IPS DF 6.9 (cell line): ENCODE results near the gene KRT81.
"Not testable (repeated sequence)": the region's sequence is repeated elsewhere in the genome, so short reads cannot be mapped to it uniquely, and the experiment has no call there.

Experiments used
- DNase-seq: peaks from one replicate; pipeline ENCODE4 v3.0.0-alpha.2; 2013; ENCODE audit warnings: low read depth, low spot score
- H3K27ac ChIP-seq: one replicate; pipeline ENCODE4 v1.5.1; 2013; ENCODE audit warnings: low read length, control low read depth
- H3K27me3 ChIP-seq: 2 replicates; pipeline ENCODE4 v1.6.1; 2013; ENCODE audit warnings: mild to moderate bottlenecking, low read length; ENCODE audit not compliant: control insufficient read depth, insufficient read depth
- H3K36me3 ChIP-seq: 2 replicates; pipeline ENCODE4 v1.6.1; 2013; ENCODE audit warnings: low read length; ENCODE audit not compliant: control insufficient read depth, insufficient read depth
- H3K4me1 ChIP-seq: 2 replicates; pipeline ENCODE4 v1.6.1; 2013; ENCODE audit warnings: low read length; ENCODE audit not compliant: control insufficient read depth, insufficient read depth
- H3K4me3 ChIP-seq: 2 replicates; pipeline ENCODE4 v1.5.1; 2013; ENCODE audit warnings: mild to moderate bottlenecking, low read length
- H3K9me3 ChIP-seq: 2 replicates; pipeline ENCODE4 v1.6.1; 2013; ENCODE audit warnings: low read length, inconsistent platforms; ENCODE audit not compliant: control insufficient read depth, insufficient read depth
- WGBS: extraction: QIAGEN DNeasy Blood & Tissue Kit; methylation state at CpG from one replicate; pipeline ENCODE4 v1.1.7; 2013; ENCODE audit warnings: mixed read lengths, missing lambda C conversion rate; ENCODE audit not compliant: insufficient read length, insufficient coverage; 5-methylcytosine and 5-hydroxymethylcytosine counted together

The KRT81 gene

GRCh38 chr12:52317468-52318052 is 26.2 kb upstream of the KRT81 start:
- Histone ChIP-seq H3K4me3 (no peak overlapping the region), H3K27ac (no peak overlapping the region), H3K9me3 (no peaks in the 10 kb centered on the region), H3K27me3 (no peaks in the 10 kb centered on the region), H3K36me3 (no peaks in the 10 kb centered on the region), H3K4me1 (no peaks in the 10 kb centered on the region)
- no peak for DNase-seq
- WGBS: no CpG with 5 or more reads among the region's 12 CpGs

- H3K4me3 ChIP-seq: no peak overlapping the region
- no peaks in the 10 kb centered on the region for H3K4me1 ChIP-seq
- no CpG with 5 or more reads among the region's 11 CpGs for WGBS
Measured at GRCh38 chr12:52316701-52317100, 25.4 kb upstream of the KRT81 start.

GRCh38 chr12:52316290-52316689 is 25.0 kb upstream of the KRT81 start:
- no CpG with 5 or more reads among the region's 9 CpGs for WGBS
- H3K9me3 ChIP-seq: no peaks in the 10 kb centered on the region
- H3K27me3 ChIP-seq: no peaks in the 10 kb centered on the region
- H3K4me1 ChIP-seq: no peaks in the 10 kb centered on the region
- H3K4me3 ChIP-seq: no peak overlapping the region
- no peaks in the 10 kb centered on the region for H3K36me3 ChIP-seq
- no peak overlapping the region for H3K27ac ChIP-seq
- no peak for DNase-seq

More at GRCh38 chr12:52316701-52317100, 25.4 kb upstream of the KRT81 start:
- H3K9me3 ChIP-seq: no peaks in the 10 kb centered on the region
- no peak overlapping the region for H3K27ac ChIP-seq
- no peaks in the 10 kb centered on the region for H3K27me3 ChIP-seq
- DNase-seq: no peak
- no peaks in the 10 kb centered on the region for H3K36me3 ChIP-seq

GRCh38 chr12:52315721-52316120 is 24.4 kb upstream of the KRT81 start:
- not testable (repeated sequence) for H3K27ac ChIP-seq, H3K27me3 ChIP-seq, H3K9me3 ChIP-seq, DNase-seq, H3K4me3 ChIP-seq, H3K4me1 ChIP-seq, H3K36me3 ChIP-seq
- WGBS: no CpG with 5 or more reads among the region's 9 CpGs

- no peaks in the 10 kb centered on the region for H3K9me3 ChIP-seq
- no peaks in the 10 kb centered on the region for H3K36me3 ChIP-seq
- no peak overlapping the region for H3K27ac ChIP-seq
- no peak overlapping the region for H3K4me3 ChIP-seq
- WGBS: no CpG with 5 or more reads among the region's 13 CpGs
- peaks cover 2% of the 10 kb centered on the region; the same call in 1 of the 2 replicates for H3K27me3 ChIP-seq
- no peak for DNase-seq
- no peaks in the 10 kb centered on the region for H3K4me1 ChIP-seq
Measured at GRCh38 chr12:52314511-52314910, 23.2 kb upstream of the KRT81 start.

GRCh38 chr12:52313926-52314325 is 22.6 kb upstream of the KRT81 start:
- H3K36me3 ChIP-seq: no peaks in the 10 kb centered on the region
- H3K9me3 ChIP-seq: no peaks in the 10 kb centered on the region
- no peak overlapping the region for H3K4me3 ChIP-seq
- H3K27me3 ChIP-seq: peaks cover 7% of the 10 kb centered on the region
- no CpG with 5 or more reads among the region's 9 CpGs for WGBS
- DNase-seq: no peak
- no peak overlapping the region for H3K27ac ChIP-seq
- H3K4me1 ChIP-seq: no peaks in the 10 kb centered on the region; the same call in 1 of the 2 replicates

GRCh38 chr12:52313461-52313860 is 22.1 kb upstream of the KRT81 start:
- no peak overlapping the region for H3K27ac ChIP-seq
- no peaks in the 10 kb centered on the region for H3K36me3 ChIP-seq
- DNase-seq: no peak
- no CpG with 5 or more reads among the region's 3 CpGs for WGBS
- H3K4me3 ChIP-seq: no peak overlapping the region
- H3K27me3 ChIP-seq: peaks cover 10% of the 10 kb centered on the region
- no peaks in the 10 kb centered on the region; the same call in 1 of the 2 replicates for H3K4me1 ChIP-seq
- no peaks in the 10 kb centered on the region for H3K9me3 ChIP-seq

- no peak overlapping the region for H3K27ac ChIP-seq
- H3K36me3 ChIP-seq: no peaks in the 10 kb centered on the region
- no peaks in the 10 kb centered on the region; the same call in none of the 2 replicates for H3K4me1 ChIP-seq
- DNase-seq: no peak
- H3K4me3 ChIP-seq: no peak overlapping the region
- peaks cover 20% of the 10 kb centered on the region for H3K27me3 ChIP-seq
- no CpG with 5 or more reads among the region's 4 CpGs for WGBS
- no peaks in the 10 kb centered on the region for H3K9me3 ChIP-seq
Measured at GRCh38 chr12:52312086-52312485, 20.8 kb upstream of the KRT81 start.

- WGBS: no CpG with 5 or more reads among the region's 3 CpGs
- H3K36me3 ChIP-seq: no peaks in the 10 kb centered on the region
- DNase-seq: no peak
- no peak overlapping the region for H3K27ac ChIP-seq
- H3K27me3 ChIP-seq: peaks cover 20% of the 10 kb centered on the region
- no peaks in the 10 kb centered on the region for H3K9me3 ChIP-seq
- no peaks in the 10 kb centered on the region; the same call in none of the 2 replicates for H3K4me1 ChIP-seq
- H3K4me3 ChIP-seq: no peak overlapping the region
Measured at GRCh38 chr12:52311285-52311648, 19.9 kb upstream of the KRT81 start.

GRCh38 chr12:52310622-52311284 is 19.4 kb upstream of the KRT81 start:
- no peak for DNase-seq
- no CpG with 5 or more reads among the region's 5 CpGs for WGBS
- no peaks in the 10 kb centered on the region; the same call in none of the 2 replicates for H3K4me1 ChIP-seq

More at GRCh38 chr12:52310622-52311284, 19.4 kb upstream of the KRT81 start:
- H3K9me3 ChIP-seq: no peaks in the 10 kb centered on the region
- H3K4me3 ChIP-seq: no peak overlapping the region
- H3K36me3 ChIP-seq: no peaks in the 10 kb centered on the region
- H3K27me3 ChIP-seq: peaks cover 20% of the 10 kb centered on the region
- H3K27ac ChIP-seq: no peak overlapping the region
